ENCODE data around the gene REC114.
"Not testable (repeated sequence)": the region's sequence is repeated elsewhere in the genome, so short reads cannot be mapped to it uniquely, and the experiment has no call there.

The REC114 gene

GRCh38 chr15:73541479-73541878, 98.5 kb downstream of the REC114 start:
- TF ChIP-seq CTCF (IDR thresholded peaks at IDR 0.05; ENCODE audit: insufficient read depth, missing control alignments) = no peak
- FAIRE-seq (no peak), DNase-seq (ENCODE audit: insufficient read length, low spot score) (no peak)

GRCh38 chr15:73548925-73549324, 106.0 kb downstream of the REC114 start:
- not testable (repeated sequence) for FAIRE-seq

GRCh38 chr15:73550190-73550589, 107.2 kb downstream of the REC114 start:
- no peak for FAIRE-seq

More at GRCh38 chr15:73548925-73549324, 106.0 kb downstream of the REC114 start:
- DNase-seq (ENCODE audit: insufficient read length, low spot score) = not testable (repeated sequence)

GRCh38 chr15:73555080-73555479, 112.1 kb downstream of the REC114 start:
- FAIRE-seq (no peak), DNase-seq (ENCODE audit: insufficient read length, low spot score) (no peak)
- TF ChIP-seq CTCF (IDR thresholded peaks at IDR 0.05; ENCODE audit: insufficient read depth, missing control alignments) = no peak

More at GRCh38 chr15:73550190-73550589, 107.2 kb downstream of the REC114 start:
- DNase-seq (ENCODE audit: insufficient read length, low spot score) = no peak
- no peak for TF ChIP-seq CTCF (IDR thresholded peaks at IDR 0.05; ENCODE audit: insufficient read depth, missing control alignments)

GRCh38 chr15:73558529-73558928, 115.6 kb downstream of the REC114 start:
- TF ChIP-seq CTCF (IDR thresholded peaks at IDR 0.05; ENCODE audit: insufficient read depth, missing control alignments) = no peak
- DNase-seq (ENCODE audit: insufficient read length, low spot score) (no peak), FAIRE-seq (no peak)

GRCh38 chr15:73560501-73561117, 117.6 kb downstream of the REC114 start:
- no peak for FAIRE-seq
- DNase-seq (ENCODE audit: insufficient read length, low spot score) = no peak
- TF ChIP-seq CTCF (IDR thresholded peaks at IDR 0.05; ENCODE audit: insufficient read depth, missing control alignments) = peak; percentile 59

GRCh38 chr15:73564255-73564654, 121.3 kb downstream of the REC114 start:
- FAIRE-seq (no peak), DNase-seq (ENCODE audit: insufficient read length, low spot score) (no peak)
- no peak for TF ChIP-seq CTCF (IDR thresholded peaks at IDR 0.05; ENCODE audit: insufficient read depth, missing control alignments)

GRCh38 chr15:73567020-73567419, 124.1 kb downstream of the REC114 start:
- no peak for FAIRE-seq
- no peak for DNase-seq (ENCODE audit: insufficient read length, low spot score)
- TF ChIP-seq CTCF (IDR thresholded peaks at IDR 0.05; ENCODE audit: insufficient read depth, missing control alignments) = no peak
